Glutamatergic neuron (in vitro differentiated cells): ENCODE results near the gene ABI3BP. TPM values are rescaled to one million over a fixed set of nuclear protein-coding genes. Genes with fewer than 3 reads are reported as not detected.

ENCODE experiments used
- DNase-seq: peaks from one replicate; pipeline ENCODE4 v3.0.0; 2022
- H3K27ac Mint-ChIP-seq: one replicate; pipeline ENCODE4 v1.8.0; 2020; ENCODE audit warnings: mild to moderate bottlenecking, mixed read lengths, inconsistent platforms; ENCODE audit not compliant: unreplicated experiment
- H3K27me3 Mint-ChIP-seq: one replicate; pipeline ENCODE4 v1.8.0; 2020; ENCODE audit warnings: mild to moderate bottlenecking, moderate library complexity, mixed read lengths, inconsistent platforms; ENCODE audit not compliant: unreplicated experiment
- H3K36me3 Mint-ChIP-seq: one replicate; pipeline ENCODE4 v1.8.0; 2020; ENCODE audit warnings: mild to moderate bottlenecking, mixed read lengths, inconsistent platforms; ENCODE audit not compliant: unreplicated experiment
- H3K4me1 Mint-ChIP-seq: one replicate; pipeline ENCODE4 v1.8.0; 2020; ENCODE audit warnings: mild to moderate bottlenecking, low read depth, mixed read lengths, inconsistent platforms; ENCODE audit not compliant: unreplicated experiment
- H3K4me3 Mint-ChIP-seq: one replicate; pipeline ENCODE4 v1.8.0; 2020; ENCODE audit warnings: mild to moderate bottlenecking, mixed read lengths, inconsistent platforms; ENCODE audit not compliant: unreplicated experiment
- H3K9me3 Mint-ChIP-seq: one replicate; pipeline ENCODE4 v1.8.0; 2020; ENCODE audit warnings: mild to moderate bottlenecking, moderate library complexity, mixed read lengths, inconsistent platforms; ENCODE audit not compliant: unreplicated experiment
- total RNA-seq: library from RNA; stranded (reverse); fragmentation: NEBNext Ultra II Directional; extraction: Animal tissue kit (Norgen Biotek cat#: 25700); gene quantifications from one replicate; pipeline ENCODE4 v1.2.1, GENCODE V29; 2021; ENCODE audit not compliant: unreplicated experiment
- TF ChIP-seq, protein P1 (sequence below): fragments of 200-600 bp; sonication (generic); IDR thresholded peaks from one replicate; pipeline ENCODE4 v1.5.0; 2021; ENCODE audit not compliant: partially characterized antibody, unreplicated experiment

Gene ABI3BP
- total RNA-seq, 1 donor from 2014 or later: not detected

- Mint-ChIP-seq H3K36me3 (no peaks in the 10 kb centered on the region), H3K9me3 (no peaks in the 10 kb centered on the region), H3K27ac (no peak overlapping the region), H3K4me1 (no peaks in the 10 kb centered on the region), H3K27me3 (no peaks in the 10 kb centered on the region), H3K4me3 (no peak overlapping the region)
- DNase-seq: no peak
- TF ChIP-seq, protein P1, sequence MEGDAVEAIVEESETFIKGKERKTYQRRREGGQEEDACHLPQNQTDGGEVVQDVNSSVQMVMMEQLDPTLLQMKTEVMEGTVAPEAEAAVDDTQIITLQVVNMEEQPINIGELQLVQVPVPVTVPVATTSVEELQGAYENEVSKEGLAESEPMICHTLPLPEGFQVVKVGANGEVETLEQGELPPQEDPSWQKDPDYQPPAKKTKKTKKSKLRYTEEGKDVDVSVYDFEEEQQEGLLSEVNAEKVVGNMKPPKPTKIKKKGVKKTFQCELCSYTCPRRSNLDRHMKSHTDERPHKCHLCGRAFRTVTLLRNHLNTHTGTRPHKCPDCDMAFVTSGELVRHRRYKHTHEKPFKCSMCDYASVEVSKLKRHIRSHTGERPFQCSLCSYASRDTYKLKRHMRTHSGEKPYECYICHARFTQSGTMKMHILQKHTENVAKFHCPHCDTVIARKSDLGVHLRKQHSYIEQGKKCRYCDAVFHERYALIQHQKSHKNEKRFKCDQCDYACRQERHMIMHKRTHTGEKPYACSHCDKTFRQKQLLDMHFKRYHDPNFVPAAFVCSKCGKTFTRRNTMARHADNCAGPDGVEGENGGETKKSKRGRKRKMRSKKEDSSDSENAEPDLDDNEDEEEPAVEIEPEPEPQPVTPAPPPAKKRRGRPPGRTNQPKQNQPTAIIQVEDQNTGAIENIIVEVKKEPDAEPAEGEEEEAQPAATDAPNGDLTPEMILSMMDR: no peak
Observed at GRCh38 chr3:100825574-100825973, 167.6 kb downstream of the ABI3BP start.

- no peaks in the 10 kb centered on the region for H3K4me1 Mint-ChIP-seq
- H3K36me3 Mint-ChIP-seq: no peaks in the 10 kb centered on the region
- TF ChIP-seq, protein P1: no peak
- no peaks in the 10 kb centered on the region for H3K9me3 Mint-ChIP-seq
- no peaks in the 10 kb centered on the region for H3K27me3 Mint-ChIP-seq
- H3K27ac Mint-ChIP-seq: no peak overlapping the region
- H3K4me3 Mint-ChIP-seq: no peak overlapping the region
- DNase-seq: no peak
Observed at GRCh38 chr3:100815583-100815982, 177.6 kb downstream of the ABI3BP start.

- no peak for DNase-seq
- no peaks in the 10 kb centered on the region for H3K36me3 Mint-ChIP-seq
- H3K4me1 Mint-ChIP-seq: no peaks in the 10 kb centered on the region
- no peaks in the 10 kb centered on the region for H3K9me3 Mint-ChIP-seq
- TF ChIP-seq, protein P1: no peak
- H3K27ac Mint-ChIP-seq: no peak overlapping the region
- no peaks in the 10 kb centered on the region for H3K27me3 Mint-ChIP-seq
- H3K4me3 Mint-ChIP-seq: no peak overlapping the region
Observed at GRCh38 chr3:100813828-100814227, 179.4 kb downstream of the ABI3BP start.

- DNase-seq: no peak
- Mint-ChIP-seq H3K27ac (no peak overlapping the region), H3K4me3 (no peak overlapping the region), H3K27me3 (no peaks in the 10 kb centered on the region), H3K9me3 (no peaks in the 10 kb centered on the region), H3K36me3 (no peaks in the 10 kb centered on the region), H3K4me1 (no peaks in the 10 kb centered on the region)
- TF ChIP-seq, protein P1: no peak
Observed at GRCh38 chr3:100811779-100812507, 181.3 kb downstream of the ABI3BP start.

GRCh38 chr3:100810671-100811070 is 182.6 kb downstream of the ABI3BP start:
- no peaks in the 10 kb centered on the region for H3K27me3 Mint-ChIP-seq
- H3K9me3 Mint-ChIP-seq: no peaks in the 10 kb centered on the region
- no peak overlapping the region for H3K27ac Mint-ChIP-seq

More at GRCh38 chr3:100810671-100811070, 182.6 kb downstream of the ABI3BP start:
- Mint-ChIP-seq H3K4me1 (no peaks in the 10 kb centered on the region), H3K4me3 (no peak overlapping the region), H3K36me3 (no peaks in the 10 kb centered on the region)
- DNase-seq: no peak
- TF ChIP-seq, protein P1: no peak
